Neuronal stem cell (in vitro differentiated cells): Measurements from ENCODE around the gene LRRC31.

ENCODE experiments used
- DNase-seq: peaks from one replicate; pipeline ENCODE4 v3.0.0-alpha.2; 2013; ENCODE audit warnings: low spot score
- H2AFZ ChIP-seq: one replicate; pipeline ENCODE4 v1.6.1; 2013; ENCODE audit warnings: mild to moderate bottlenecking, low read length, inconsistent platforms
- H2AK5ac ChIP-seq: 2 replicates; pipeline ENCODE4 v1.6.1; 2013; ENCODE audit warnings: low read depth, mild to moderate bottlenecking, inconsistent platforms, low read length, moderate library complexity, mixed read lengths
- H2BK120ac ChIP-seq: 2 replicates; pipeline ENCODE4 v1.6.1; 2013; ENCODE audit warnings: low read depth, mild to moderate bottlenecking, inconsistent platforms, low read length, moderate library complexity, mixed read lengths
- H2BK12ac ChIP-seq: one replicate; pipeline ENCODE4 v1.6.1; 2013; ENCODE audit warnings: low read length, inconsistent platforms
- H2BK15ac ChIP-seq: 2 replicates; pipeline ENCODE4 v1.6.1; 2013; ENCODE audit warnings: mild to moderate bottlenecking, low read length, inconsistent platforms, mixed read lengths
- H2BK5ac ChIP-seq: one replicate; pipeline ENCODE4 v1.6.1; 2013; ENCODE audit warnings: inconsistent platforms, mild to moderate bottlenecking, low read length, moderate library complexity
- H3K14ac ChIP-seq: one replicate; pipeline ENCODE4 v1.6.1; 2013; ENCODE audit warnings: low read length, inconsistent platforms
- H3K18ac ChIP-seq: 2 replicates; pipeline ENCODE4 v1.6.1; 2013; ENCODE audit warnings: low read length, inconsistent platforms
- H3K23ac ChIP-seq: 2 replicates; pipeline ENCODE4 v1.6.1; 2013; ENCODE audit warnings: low read depth, mild to moderate bottlenecking, mixed read lengths, low read length, inconsistent platforms; ENCODE audit not compliant: poor library complexity
- H3K27ac ChIP-seq: replicated peaks from 3 replicates; pipeline ENCODE4 v1.5.1; 2013; ENCODE audit warnings: low read length, inconsistent platforms
- H3K27me3 ChIP-seq, 3 experiments: 2 replicates each; pipeline ENCODE4 v1.6.1; 2013; ENCODE audit warnings: low read length in 3 of 3, mild to moderate bottlenecking in 2 of 3, inconsistent platforms in 1 of 3, low read depth in 1 of 3, mixed read lengths in 1 of 3, moderate library complexity in 1 of 3; ENCODE audit not compliant: control insufficient read depth in 3 of 3, insufficient read depth in 3 of 3
- H3K36me3 ChIP-seq, 2 donors: replicated peaks in 1 of 2; 2 replicates each; pipeline ENCODE4 v1.6.1; 2013; ENCODE audit warnings: low read length in 2 of 2; ENCODE audit not compliant: control insufficient read depth in 2 of 2, insufficient read depth in 2 of 2
- H3K4ac ChIP-seq: 2 replicates; pipeline ENCODE4 v1.6.1; 2013; ENCODE audit warnings: inconsistent platforms, mild to moderate bottlenecking, low read length, moderate library complexity
- H3K4me1 ChIP-seq, 2 donors: 1 replicate in 1 of 2; 2 replicates in 1 of 2; pipeline ENCODE4 v1.6.1; 2013; ENCODE audit warnings: low read length in 2 of 2, low read depth in 1 of 2; ENCODE audit not compliant: control insufficient read depth in 2 of 2, insufficient read depth in 1 of 2
- H3K4me2 ChIP-seq: one replicate; pipeline ENCODE4 v1.6.1; 2013; ENCODE audit warnings: mild to moderate bottlenecking, low read length, inconsistent platforms; ENCODE audit not compliant: insufficient read depth, poor library complexity, severe bottlenecking
- H3K4me3 ChIP-seq, 2 donors: 2 replicates each; pipeline ENCODE4 v1.5.1; 2013; ENCODE audit warnings: low read length in 2 of 2, mild to moderate bottlenecking in 2 of 2, inconsistent platforms in 1 of 2, moderate library complexity in 1 of 2
- H3K79me1 ChIP-seq: one replicate; pipeline ENCODE4 v1.6.1; 2013; ENCODE audit warnings: low read depth, mild to moderate bottlenecking, inconsistent platforms, low read length, moderate library complexity
- H3K9ac ChIP-seq: one replicate; pipeline ENCODE4 v1.6.1; 2013; ENCODE audit warnings: mild to moderate bottlenecking, low read depth, low read length, inconsistent platforms; ENCODE audit not compliant: poor library complexity
- H3K9me3 ChIP-seq, 2 donors: replicated peaks in 1 of 2; 2 replicates each; pipeline versions ENCODE3 to v1.6.1; 2013; ENCODE audit warnings: low read length in 2 of 2, mild to moderate bottlenecking in 2 of 2, inconsistent platforms in 1 of 2, low read depth in 1 of 2, mixed read lengths in 1 of 2, moderate library complexity in 1 of 2; ENCODE audit not compliant: control insufficient read depth in 2 of 2, insufficient read depth in 1 of 2
- H4K8ac ChIP-seq: one replicate; pipeline ENCODE4 v1.6.1; 2013; ENCODE audit warnings: low read depth, mild to moderate bottlenecking, inconsistent platforms, low read length, moderate library complexity
- H4K91ac ChIP-seq: one replicate; pipeline ENCODE4 v1.6.1; 2013; ENCODE audit warnings: low read length, low read depth, mild to moderate bottlenecking, inconsistent platforms; ENCODE audit not compliant: poor library complexity
- WGBS, 2 donors: extraction: QIAGEN DNeasy Blood & Tissue Kit; methylation state at CpG; one replicate each; pipeline ENCODE4 v1.1.7; 2013; ENCODE audit warnings: missing lambda C conversion rate in 2 of 2, mixed read lengths in 1 of 2; ENCODE audit not compliant: insufficient read length in 2 of 2, insufficient replicate concordance in 1 of 2; ENCODE audit errors: extremely low coverage in 2 of 2; 5-methylcytosine and 5-hydroxymethylcytosine counted together

Gene LRRC31

DNA sequence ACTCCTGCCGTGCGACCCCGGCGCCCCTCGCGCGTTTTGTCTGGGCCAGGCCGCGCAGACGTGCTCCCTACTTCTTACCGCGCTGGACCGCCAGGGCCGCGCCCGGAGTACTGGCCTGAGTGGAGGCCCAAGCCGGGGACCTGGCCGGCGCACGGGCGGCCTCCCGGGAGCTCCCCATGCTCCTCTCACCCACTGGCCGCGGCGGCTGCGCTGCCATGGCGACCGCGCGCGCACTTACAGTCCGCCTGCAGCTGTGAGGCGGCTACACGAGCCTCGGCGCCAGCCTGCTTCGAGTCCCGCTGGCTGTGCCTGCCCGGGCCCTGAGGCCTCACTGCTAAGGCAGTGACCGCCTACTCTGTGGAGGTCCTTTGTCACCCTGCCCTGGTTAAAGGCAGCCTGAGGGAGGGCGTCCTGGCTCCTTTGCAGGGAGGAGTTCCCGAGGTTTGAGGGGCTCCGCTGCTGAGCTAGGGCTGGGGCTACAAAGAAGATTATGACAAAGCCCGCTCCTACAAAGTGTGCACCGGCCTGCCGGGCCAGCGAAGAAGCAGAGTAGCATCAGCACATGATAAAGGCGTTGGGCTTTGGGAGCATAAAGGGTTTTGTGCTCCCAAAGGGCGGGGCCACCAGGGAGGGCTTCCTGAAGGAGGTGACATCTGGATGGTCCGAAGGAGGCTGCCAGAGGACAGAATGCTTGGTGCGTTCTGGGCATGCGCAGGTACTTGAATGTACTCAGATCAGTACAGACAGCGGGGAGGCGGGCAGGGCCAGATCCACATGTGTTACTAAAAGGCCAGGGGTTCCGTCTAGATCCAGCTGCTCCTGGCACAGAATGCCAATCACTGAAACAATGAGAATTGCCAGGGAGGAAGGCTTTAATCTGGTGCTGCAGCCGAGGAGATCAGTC lies 57.2 kb downstream of the LRRC31 start, which contains the start of the genes LRRC34 and LRRIQ4:
Gene LRRC34, minus strand, starts transcription at position 573 of the 904 bp plus-strand sequence. Its CDS starts 356 bp downstream, at position 217.
Gene LRRIQ4, plus strand, starts transcription at position 539 of the 904 bp plus-strand sequence. CDS start 9,052 bp downstream, outside the sequence.
- Histone ChIP-seq H3K4me1 (no peaks in the 10 kb centered on the region), H4K91ac (peak within 1 kb of the TSS; percentile 67), H2AFZ (peak within 1 kb of the TSS; percentile 64), H3K14ac (peak within 1 kb of the TSS; percentile 41), H3K9me3 (peaks cover 4% of the 10 kb centered on the region in 2 donors), H2BK15ac (peak within 1 kb of the TSS; percentile 54), H2BK5ac (peak within 1 kb of the TSS; percentile 30), H3K9ac (peak within 1 kb of the TSS; percentile 81), H3K23ac (peak within 1 kb of the TSS; percentile 40), H3K27me3 (no peaks in the 10 kb centered on the region), H3K4me3 (peak within 1 kb of the TSS; percentile 4 to 79), H2BK120ac (peak within 1 kb of the TSS; percentile 42), H2AK5ac (peak within 1 kb of the TSS; percentile 84), H3K4me2 (peak within 1 kb of the TSS; percentile 66), H2BK12ac (no peak within 1 kb of the TSS), H3K36me3 (no peaks in the 10 kb centered on the region), H3K79me1 (no peaks in the 10 kb centered on the region), H3K27ac (peak within 1 kb of the TSS; percentile 69), H3K18ac (peak within 1 kb of the TSS; percentile 91), H3K4ac (peak within 1 kb of the TSS; percentile 61), H4K8ac (no peak within 1 kb of the TSS)
- peak; percentile 53 for DNase-seq
- no CpG with 5 or more reads among the region's 56 CpGs for WGBS, 2 donors

DNA sequence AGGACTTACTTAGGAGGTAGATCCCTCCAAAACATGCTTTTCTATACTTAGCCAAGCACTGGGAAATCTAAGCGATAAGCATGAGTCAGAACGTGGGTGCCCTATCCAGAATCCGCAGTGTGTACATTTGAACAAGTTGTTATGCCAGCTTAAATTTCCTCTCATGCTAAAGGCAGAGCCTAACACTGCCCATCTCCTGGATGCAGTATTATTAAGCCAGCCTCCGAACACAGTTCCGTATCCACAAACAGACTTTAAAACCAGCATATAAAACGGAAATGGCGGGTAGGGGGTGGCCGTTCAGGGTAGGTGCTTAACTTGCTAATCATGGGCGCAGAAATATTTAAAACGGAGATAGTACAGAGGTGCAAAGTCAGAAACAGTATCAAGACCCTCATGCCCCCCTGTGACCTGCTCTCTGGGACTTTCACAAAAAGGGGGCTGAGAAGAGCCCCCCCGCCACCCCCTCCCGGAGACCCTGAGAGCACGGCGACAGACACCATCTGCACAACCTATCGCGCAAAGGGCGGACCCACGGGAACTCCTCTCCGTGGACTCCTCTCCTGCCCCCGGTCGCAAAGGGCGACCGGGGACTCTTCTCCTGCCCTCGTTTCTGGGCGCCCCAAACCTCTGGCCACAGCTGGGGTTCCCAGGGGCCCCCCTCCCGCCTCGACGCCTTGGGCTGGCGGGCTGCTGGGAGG lies 58.0 kb downstream of the LRRC31 start:
- peak overlapping the region; percentile 40 for H3K23ac ChIP-seq
- H2BK12ac ChIP-seq: no peak overlapping the region
- H3K9ac ChIP-seq: peak overlapping the region; percentile 81
- H2AK5ac ChIP-seq: peak overlapping the region; percentile 84
- H3K14ac ChIP-seq: peak overlapping the region; percentile 41
- H3K9me3 ChIP-seq: peaks cover 4% of the 10 kb centered on the region in 2 donors
- H3K4me1 ChIP-seq: no peaks in the 10 kb centered on the region
- no peak overlapping the region for H4K8ac ChIP-seq
- H3K4me2 ChIP-seq: peak overlapping the region; percentile 66
- no peaks in the 10 kb centered on the region for H3K36me3 ChIP-seq
- DNase-seq: no peak
- H3K18ac ChIP-seq: peak overlapping the region; percentile 91
- H3K79me1 ChIP-seq: no peaks in the 10 kb centered on the region
- no peak overlapping the region for H2BK5ac ChIP-seq
- H3K27ac ChIP-seq: peak overlapping the region; percentile 69
- peak overlapping the region; percentile 42 for H2BK120ac ChIP-seq
- peak overlapping the region; percentile 64 for H2AFZ ChIP-seq
- H3K27me3 ChIP-seq: no peaks in the 10 kb centered on the region
- H3K4ac ChIP-seq: no peak overlapping the region
- H3K4me3 ChIP-seq: peak overlapping the region in 1 of 2 donors; percentile 79
- peak overlapping the region; percentile 54 for H2BK15ac ChIP-seq
- H4K91ac ChIP-seq: no peak overlapping the region
- WGBS, 2 donors: no CpG with 5 or more reads among the region's 29 CpGs

DNA sequence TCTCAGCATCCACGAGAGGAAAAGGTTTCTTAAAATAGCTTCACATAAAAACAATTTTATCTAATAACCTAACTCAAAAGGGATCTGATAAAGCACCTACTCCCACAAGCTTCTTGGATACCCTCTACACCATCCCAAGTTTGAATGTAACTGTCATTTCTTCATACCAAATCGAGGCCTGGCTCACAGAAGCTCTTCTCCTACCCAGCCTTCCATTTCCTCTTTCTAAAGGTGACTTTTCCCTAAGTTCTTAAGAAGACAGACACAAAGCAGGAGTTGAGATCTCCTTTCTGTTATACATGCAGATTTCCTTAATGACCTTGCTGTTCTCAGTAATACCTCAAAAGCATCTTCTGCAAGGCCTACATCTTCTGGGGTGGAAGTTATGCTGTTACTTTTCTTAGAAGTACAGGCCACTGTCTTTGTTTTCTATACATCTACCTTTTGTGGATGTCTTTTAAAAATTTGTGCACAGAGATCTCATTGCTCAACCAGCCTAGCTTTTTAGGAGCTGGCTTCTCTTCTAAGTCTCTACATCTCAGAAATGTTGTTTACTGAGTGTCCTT lies 60.4 kb downstream of the LRRC31 start:
- Histone ChIP-seq H3K23ac (no peak overlapping the region), H2BK15ac (no peak overlapping the region), H4K91ac (no peak overlapping the region), H4K8ac (no peak overlapping the region), H3K14ac (no peak overlapping the region), H3K18ac (no peak overlapping the region), H3K4me2 (no peak overlapping the region), H3K36me3 (no peaks in the 10 kb centered on the region), H3K9me3 (peaks cover 0 to 3% of the 10 kb centered on the region in 2 donors), H2AK5ac (no peak overlapping the region), H3K79me1 (no peaks in the 10 kb centered on the region), H3K4ac (no peak overlapping the region), H2BK120ac (no peak overlapping the region), H2AFZ (no peak overlapping the region), H3K4me3 (no peak overlapping the region), H3K27ac (no peak overlapping the region), H3K27me3 (no peaks in the 10 kb centered on the region), H3K4me1 (no peaks in the 10 kb centered on the region), H2BK12ac (no peak overlapping the region), H2BK5ac (no peak overlapping the region), H3K9ac (no peak overlapping the region)
- WGBS, 2 donors: no CpG with 5 or more reads among the region's 2 CpGs
- no peak for DNase-seq
